ENCODE data around the gene BIRC3. TPM values are rescaled to one million over a fixed set of nuclear protein-coding genes. Genes with fewer than 3 reads are reported as not detected.

Gene BIRC3
- polyA plus RNA-seq, 1 donor from 2014 or later = not detected

DNA sequence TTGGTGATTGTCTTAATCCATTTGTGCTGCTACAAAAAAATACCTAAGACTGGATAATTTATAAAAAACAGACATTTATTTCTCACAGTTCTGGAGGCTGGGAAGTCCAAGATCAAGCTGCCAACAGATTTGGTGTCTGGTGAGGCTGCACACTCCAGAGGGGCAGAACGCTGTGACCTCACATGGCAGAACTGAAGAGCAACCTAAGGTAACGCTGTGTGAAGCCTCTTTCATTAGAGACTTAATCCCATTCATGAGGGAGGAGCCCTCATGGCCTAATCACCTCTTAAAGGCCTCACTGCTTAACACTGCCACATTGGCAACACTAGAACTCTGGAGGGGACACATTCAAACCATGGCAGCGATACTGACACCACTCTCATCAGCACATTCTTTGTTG, 42.7 kb upstream of the BIRC3 start:
- Histone ChIP-seq H3K27ac (ENCODE audit: low read length) (no peak overlapping the region), H3K9ac (ENCODE audit: low read length) (no peak overlapping the region), H3K4me2 (ENCODE audit: low read length) (no peak overlapping the region), H4K20me1 (ENCODE audit: insufficient read depth) (no peaks in the 10 kb centered on the region), H3K9me2 (ENCODE audit: insufficient read depth, low read length) (no peaks in the 10 kb centered on the region), H2AFZ (ENCODE audit: low read depth, low read length) (no peak overlapping the region), H3F3A (ENCODE audit: insufficient read depth, low read length, poor library complexity, severe bottlenecking) (no peaks in the 10 kb centered on the region), H3K9me3 (ENCODE audit: low read length) (no peaks in the 10 kb centered on the region), H3K4me3 (ENCODE audit: low read length) (no peak overlapping the region), H3K27me3 (ENCODE audit: insufficient read depth, low read depth, low read length) (no peaks in the 10 kb centered on the region), H3K79me2 (replicated peaks; ENCODE audit: insufficient read depth, low read length) (no peaks in the 10 kb centered on the region), H3K36me3 (ENCODE audit: insufficient read depth, low read length) (no peaks in the 10 kb centered on the region)
- TF ChIP-seq, protein P1, sequence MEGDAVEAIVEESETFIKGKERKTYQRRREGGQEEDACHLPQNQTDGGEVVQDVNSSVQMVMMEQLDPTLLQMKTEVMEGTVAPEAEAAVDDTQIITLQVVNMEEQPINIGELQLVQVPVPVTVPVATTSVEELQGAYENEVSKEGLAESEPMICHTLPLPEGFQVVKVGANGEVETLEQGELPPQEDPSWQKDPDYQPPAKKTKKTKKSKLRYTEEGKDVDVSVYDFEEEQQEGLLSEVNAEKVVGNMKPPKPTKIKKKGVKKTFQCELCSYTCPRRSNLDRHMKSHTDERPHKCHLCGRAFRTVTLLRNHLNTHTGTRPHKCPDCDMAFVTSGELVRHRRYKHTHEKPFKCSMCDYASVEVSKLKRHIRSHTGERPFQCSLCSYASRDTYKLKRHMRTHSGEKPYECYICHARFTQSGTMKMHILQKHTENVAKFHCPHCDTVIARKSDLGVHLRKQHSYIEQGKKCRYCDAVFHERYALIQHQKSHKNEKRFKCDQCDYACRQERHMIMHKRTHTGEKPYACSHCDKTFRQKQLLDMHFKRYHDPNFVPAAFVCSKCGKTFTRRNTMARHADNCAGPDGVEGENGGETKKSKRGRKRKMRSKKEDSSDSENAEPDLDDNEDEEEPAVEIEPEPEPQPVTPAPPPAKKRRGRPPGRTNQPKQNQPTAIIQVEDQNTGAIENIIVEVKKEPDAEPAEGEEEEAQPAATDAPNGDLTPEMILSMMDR (IDR thresholded peaks at IDR 0.05; ENCODE audit: poor library complexity, severe bottlenecking) = no peak
- TF ChIP-seq RAD21 (conservative IDR thresholded peaks at IDR 0.05) (no peak), EP300 (conservative IDR thresholded peaks at IDR 0.05; ENCODE audit: poor library complexity, severe bottlenecking) (no peak), MXI1 (conservative IDR thresholded peaks at IDR 0.05; ENCODE audit: poor library complexity, severe bottlenecking) (no peak), SMC3 (conservative IDR thresholded peaks at IDR 0.05; ENCODE audit: poor library complexity) (no peak), TAF1 (IDR thresholded peaks at IDR 0.05; ENCODE audit: low read depth) (no peak), POLR2AphosphoS5 (IDR thresholded peaks at IDR 0.05) (no peak), EZH2 (IDR thresholded peaks at IDR 0.05; ENCODE audit: borderline replicate concordance, insufficient read depth, low read length, poor library complexity, severe bottlenecking) (no peak)
- TF ChIP-seq, protein P2, sequence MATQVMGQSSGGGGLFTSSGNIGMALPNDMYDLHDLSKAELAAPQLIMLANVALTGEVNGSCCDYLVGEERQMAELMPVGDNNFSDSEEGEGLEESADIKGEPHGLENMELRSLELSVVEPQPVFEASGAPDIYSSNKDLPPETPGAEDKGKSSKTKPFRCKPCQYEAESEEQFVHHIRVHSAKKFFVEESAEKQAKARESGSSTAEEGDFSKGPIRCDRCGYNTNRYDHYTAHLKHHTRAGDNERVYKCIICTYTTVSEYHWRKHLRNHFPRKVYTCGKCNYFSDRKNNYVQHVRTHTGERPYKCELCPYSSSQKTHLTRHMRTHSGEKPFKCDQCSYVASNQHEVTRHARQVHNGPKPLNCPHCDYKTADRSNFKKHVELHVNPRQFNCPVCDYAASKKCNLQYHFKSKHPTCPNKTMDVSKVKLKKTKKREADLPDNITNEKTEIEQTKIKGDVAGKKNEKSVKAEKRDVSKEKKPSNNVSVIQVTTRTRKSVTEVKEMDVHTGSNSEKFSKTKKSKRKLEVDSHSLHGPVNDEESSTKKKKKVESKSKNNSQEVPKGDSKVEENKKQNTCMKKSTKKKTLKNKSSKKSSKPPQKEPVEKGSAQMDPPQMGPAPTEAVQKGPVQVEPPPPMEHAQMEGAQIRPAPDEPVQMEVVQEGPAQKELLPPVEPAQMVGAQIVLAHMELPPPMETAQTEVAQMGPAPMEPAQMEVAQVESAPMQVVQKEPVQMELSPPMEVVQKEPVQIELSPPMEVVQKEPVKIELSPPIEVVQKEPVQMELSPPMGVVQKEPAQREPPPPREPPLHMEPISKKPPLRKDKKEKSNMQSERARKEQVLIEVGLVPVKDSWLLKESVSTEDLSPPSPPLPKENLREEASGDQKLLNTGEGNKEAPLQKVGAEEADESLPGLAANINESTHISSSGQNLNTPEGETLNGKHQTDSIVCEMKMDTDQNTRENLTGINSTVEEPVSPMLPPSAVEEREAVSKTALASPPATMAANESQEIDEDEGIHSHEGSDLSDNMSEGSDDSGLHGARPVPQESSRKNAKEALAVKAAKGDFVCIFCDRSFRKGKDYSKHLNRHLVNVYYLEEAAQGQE (IDR thresholded peaks at IDR 0.05; ENCODE audit: borderline replicate concordance) = no peak

DNA sequence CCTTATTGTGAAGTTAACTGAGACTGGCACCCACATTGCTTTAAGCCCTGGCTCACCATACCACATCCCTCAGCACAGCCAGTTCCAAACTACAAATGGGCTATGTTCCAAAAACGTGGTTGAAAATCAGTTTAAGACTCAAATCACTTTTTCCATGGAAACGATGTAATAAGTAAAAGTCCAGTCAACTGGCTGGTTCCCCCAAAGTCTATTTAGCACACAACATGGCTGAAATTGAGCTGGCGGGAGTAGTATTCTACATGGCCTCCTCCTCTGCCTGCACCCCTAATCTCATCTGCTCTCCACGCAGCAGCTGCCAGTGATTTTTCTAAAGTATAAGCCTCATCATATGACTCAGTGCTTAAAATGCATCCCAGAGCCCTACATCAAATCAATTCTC, 40.9 kb upstream of the BIRC3 start:
- H3K79me2 ChIP-seq (replicated peaks; ENCODE audit: insufficient read depth, low read length) = no peaks in the 10 kb centered on the region
- H2AFZ ChIP-seq (ENCODE audit: low read depth, low read length) = no peak overlapping the region
- no peak for TF ChIP-seq SMC3 (conservative IDR thresholded peaks at IDR 0.05; ENCODE audit: poor library complexity)
- TF ChIP-seq, protein P2 (IDR thresholded peaks at IDR 0.05; ENCODE audit: borderline replicate concordance) = no peak
- TF ChIP-seq TAF1 (IDR thresholded peaks at IDR 0.05; ENCODE audit: low read depth) = no peak
- TF ChIP-seq EP300 (conservative IDR thresholded peaks at IDR 0.05; ENCODE audit: poor library complexity, severe bottlenecking) = no peak
- no peak for TF ChIP-seq EZH2 (IDR thresholded peaks at IDR 0.05; ENCODE audit: borderline replicate concordance, insufficient read depth, low read length, poor library complexity, severe bottlenecking)
- no peak for TF ChIP-seq MXI1 (conservative IDR thresholded peaks at IDR 0.05; ENCODE audit: poor library complexity, severe bottlenecking)
- TF ChIP-seq, protein P1 (IDR thresholded peaks at IDR 0.05; ENCODE audit: poor library complexity, severe bottlenecking) = no peak
- H3K4me3 ChIP-seq (ENCODE audit: low read length) = no peak overlapping the region
- no peaks in the 10 kb centered on the region for H3K9me2 ChIP-seq (ENCODE audit: insufficient read depth, low read length)
- H3K9me3 ChIP-seq (ENCODE audit: low read length) = no peaks in the 10 kb centered on the region
- no peaks in the 10 kb centered on the region for H3F3A ChIP-seq (ENCODE audit: insufficient read depth, low read length, poor library complexity, severe bottlenecking)
- no peak overlapping the region for H3K9ac ChIP-seq (ENCODE audit: low read length)
- H3K27me3 ChIP-seq (ENCODE audit: insufficient read depth, low read depth, low read length) = no peaks in the 10 kb centered on the region
- H3K27ac ChIP-seq (ENCODE audit: low read length) = no peak overlapping the region
- no peaks in the 10 kb centered on the region for H3K36me3 ChIP-seq (ENCODE audit: insufficient read depth, low read length)
- no peak overlapping the region for H3K4me2 ChIP-seq (ENCODE audit: low read length)
- H4K20me1 ChIP-seq (ENCODE audit: insufficient read depth) = no peaks in the 10 kb centered on the region

Data from neural cell (in vitro differentiated cells).